Naive thymus-derived CD4-positive, alpha-beta T cell (primary cell): ENCODE measurements around the gene LEFTY1. TPM values are rescaled to one million over a fixed set of nuclear protein-coding genes. Genes with fewer than 3 reads are reported as not detected.

Experiments used
- ATAC-seq: fragments of 150-1000 bp; cut with Tn5 transposase; 2 replicates; pipeline ENCODE4 v1.10.0; 2021; ENCODE audit warnings: mild to moderate bottlenecking, moderate library complexity
- CTCF ChIA-PET: fragments of 350-600 bp; sonication (Branson Sonifier 250); formaldehyde crosslinking; loops from one replicate; lab custom pipeline; 2021; ENCODE audit warnings: antibody characterized with exemption; lab: Charles Lee
- POLR2A ChIA-PET: fragments of 350-600 bp; sonication (Branson Sonifier 250); formaldehyde crosslinking; loops from one replicate; lab custom pipeline; 2021; ENCODE audit warnings: antibody characterized with exemption, inconsistent platforms; lab: Charles Lee
- DNase-seq, 9 donors: peaks; one replicate each; pipeline versions ENCODE4 v3.0.0 to v3.0.0-alpha.2; 2020 to 2022; ENCODE audit warnings: mixed read lengths in 1 of 9
- H3K27ac ChIP-seq: one replicate; pipeline ENCODE4 v1.7.0; 2013; ENCODE audit warnings: mild to moderate bottlenecking, low read depth, low read length, moderate library complexity
- H3K27me3 ChIP-seq, 2 donors: one replicate each; pipeline ENCODE4 v1.7.0; 2013; ENCODE audit warnings: low read length in 2 of 2, mild to moderate bottlenecking in 2 of 2, moderate library complexity in 2 of 2; ENCODE audit not compliant: control insufficient read depth in 2 of 2, insufficient read depth in 2 of 2
- H3K36me3 ChIP-seq, 3 experiments: 1 replicate in 2 of 3; 2 replicates in 1 of 3; pipeline ENCODE4 v1.7.0; 2013; ENCODE audit warnings: low read length in 3 of 3, mild to moderate bottlenecking in 3 of 3, moderate library complexity in 1 of 3; ENCODE audit not compliant: insufficient read depth in 3 of 3, control insufficient read depth in 2 of 3
- H3K4me1 ChIP-seq, 2 donors: one replicate each; pipeline ENCODE4 v1.7.0; 2013; ENCODE audit warnings: low read length in 2 of 2, mild to moderate bottlenecking in 2 of 2, moderate library complexity in 1 of 2; ENCODE audit not compliant: control insufficient read depth in 2 of 2, insufficient read depth in 2 of 2
- H3K4me3 ChIP-seq: 2 replicates; pipeline ENCODE4 v1.7.0; 2013; ENCODE audit warnings: mild to moderate bottlenecking, low read length
- H3K9me3 ChIP-seq, 3 experiments: 1 replicate in 2 of 3; 2 replicates in 1 of 3; pipeline ENCODE4 v1.7.0; 2013; ENCODE audit warnings: low read length in 3 of 3; ENCODE audit not compliant: control insufficient read depth in 2 of 3
- H3K27ac Mint-ChIP-seq, 9 donors: one replicate each; pipeline ENCODE4 v1.8.0; 2020 to 2022; ENCODE audit warnings: mixed read lengths in 9 of 9, mild to moderate bottlenecking in 8 of 9, moderate library complexity in 5 of 9, inconsistent platforms in 2 of 9
- H3K27me3 Mint-ChIP-seq, 5 donors: one replicate each; pipeline ENCODE4 v1.8.0; 2021 to 2022; ENCODE audit warnings: mixed read lengths in 5 of 5, mild to moderate bottlenecking in 1 of 5
- H3K36me3 Mint-ChIP-seq, 5 donors: one replicate each; pipeline ENCODE4 v1.8.0; 2020 to 2022; ENCODE audit warnings: mixed read lengths in 5 of 5, mild to moderate bottlenecking in 3 of 5, inconsistent platforms in 1 of 5
- H3K4me1 Mint-ChIP-seq, 7 donors: one replicate each; pipeline ENCODE4 v1.8.0; 2020 to 2022; ENCODE audit warnings: mixed read lengths in 7 of 7, mild to moderate bottlenecking in 3 of 7, inconsistent platforms in 1 of 7
- H3K4me3 Mint-ChIP-seq, 10 donors: one replicate each; pipeline ENCODE4 v1.8.0; 2020 to 2022; ENCODE audit warnings: mild to moderate bottlenecking in 10 of 10, mixed read lengths in 10 of 10, moderate library complexity in 6 of 10, inconsistent platforms in 2 of 10
- H3K9me3 Mint-ChIP-seq, 11 donors: one replicate each; pipeline ENCODE4 v1.8.0; 2020 to 2022; ENCODE audit warnings: mixed read lengths in 11 of 11, mild to moderate bottlenecking in 4 of 11, inconsistent platforms in 1 of 11, moderate library complexity in 1 of 11
- intact Hi-C, 2 donors: fragments of 100-400 bp; cut with micrococcal nuclease; formaldehyde crosslinking; loops; one replicate each; pipeline ENCODE4 v1.15.1; 2023
- polyA plus RNA-seq, 2 donors: library from polyadenylated mRNA; unstranded; fragments of 300-500 nt; fragmentation: Illumina TruSeq; gene quantifications; one replicate each; pipeline ENCODE4 v1.2.3, GENCODE V29; 2021
- total RNA-seq, 6 experiments: library from RNA in 5 of 6; stranded (reverse) in 5 of 6; gene quantifications; 1 replicate in 5 of 6; 2 replicates in 1 of 6; pipeline ENCODE4 v1.2.3 and lab custom pipeline; 2021 to 2026

Gene LEFTY1
- total and polyA plus RNA-seq, 7 experiments from 2014 or later, result 0.84 to 0.85 TPM; not detected in 5

DNA sequence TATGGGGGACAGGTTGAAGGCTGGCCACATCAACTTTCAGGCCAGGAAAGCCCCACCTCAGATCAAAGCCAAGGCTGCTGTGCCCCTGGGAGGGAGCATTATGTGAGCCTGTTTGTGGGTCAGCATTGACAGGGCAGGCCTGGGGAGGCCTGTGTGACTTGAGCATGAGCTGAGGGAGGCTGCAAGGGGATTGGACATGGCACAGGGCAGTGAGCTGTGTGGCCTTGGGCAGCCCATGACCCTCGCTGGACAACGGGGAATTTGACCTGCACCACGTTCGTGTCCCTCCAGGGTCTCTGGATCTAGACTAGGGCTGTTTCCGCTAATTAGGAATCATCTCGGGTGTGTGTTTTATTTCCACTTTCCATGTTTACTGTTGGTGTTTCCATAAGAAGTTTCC is 17.5 kb upstream of the LEFTY1 start:
- no peaks in the 10 kb centered on the region for H3K36me3 ChIP-seq
- peaks cover 9 to 27% of the 10 kb centered on the region in 2 donors for H3K4me1 ChIP-seq
- Mint-ChIP-seq H3K4me3 (no peak overlapping the region), H3K27ac (peak overlapping the region in 4 of 9 donors; percentile 33 to 66 (median 54)), H3K9me3 (peaks cover 0 to 6% (median 0%) of the 10 kb centered on the region in 11 donors), H3K27me3 (peaks cover 0 to 23% (median 0%) of the 10 kb centered on the region in 5 donors), H3K36me3 (peaks cover 0 to 2% (median 0%) of the 10 kb centered on the region in 5 donors), H3K4me1 (peaks cover 20 to 61% (median 49%) of the 10 kb centered on the region in 7 donors)
- no peaks in the 10 kb centered on the region for H3K27me3 ChIP-seq
- no peak overlapping the region for H3K27ac ChIP-seq
- intact Hi-C loops, result no loop called here
- DNase-seq (no peak), ATAC-seq (no peak)
- no peak overlapping the region for H3K4me3 ChIP-seq
- POLR2A ChIA-PET, result interaction anchor here (0.7 to 13.8 kb wide), 7 partner anchors 9 to 439 kb away, joined by 3 to 152 read pairs (median 3); partner anchors contain the start of genes SRP9 and TMEM63A
- CTCF ChIA-PET, result no interaction called here
- H3K9me3 ChIP-seq, result no peaks in the 10 kb centered on the region

DNA sequence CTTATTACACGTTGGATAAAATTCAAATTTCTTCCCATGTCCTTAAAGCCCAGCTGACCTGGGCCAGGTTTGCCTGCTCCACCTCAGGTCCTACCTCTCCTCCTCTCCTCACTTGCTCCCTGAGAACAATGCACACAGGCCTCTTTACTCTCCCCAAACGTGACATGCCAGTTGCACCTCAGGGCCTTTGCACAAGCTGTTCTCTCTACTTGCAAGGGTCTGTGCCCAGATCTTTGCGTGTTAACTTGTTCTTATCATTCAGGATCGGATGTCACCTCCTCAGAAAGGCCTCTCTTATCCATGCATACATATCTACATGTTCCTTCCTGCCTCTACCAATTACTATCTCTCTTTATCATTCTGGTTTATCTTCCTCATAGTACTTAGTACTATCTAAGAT is 14.7 kb upstream of the LEFTY1 start:
- Mint-ChIP-seq H3K4me3 (no peak overlapping the region), H3K27ac (peak overlapping the region in 7 of 9 donors; percentile 15 to 88 (median 47)), H3K9me3 (peaks cover 0 to 6% (median 0%) of the 10 kb centered on the region in 11 donors), H3K27me3 (peaks cover 0 to 38% (median 0%) of the 10 kb centered on the region in 5 donors), H3K36me3 (peaks cover 0 to 5% (median 0%) of the 10 kb centered on the region in 5 donors), H3K4me1 (peaks cover 20 to 55% (median 45%) of the 10 kb centered on the region in 7 donors)
- POLR2A ChIA-PET, result interaction anchor here (0.6 to 13.8 kb wide), 6 partner anchors 14 to 70 kb away, joined by 3 to 152 read pairs (median 4); partner anchors contain the start of genes PYCR2 and TMEM63A
- H3K36me3 ChIP-seq, result no peaks in the 10 kb centered on the region
- intact Hi-C loops, result no loop called here
- H3K4me1 ChIP-seq, result peaks cover 5 to 15% of the 10 kb centered on the region in 2 donors
- no peaks in the 10 kb centered on the region for H3K27me3 ChIP-seq
- CTCF ChIA-PET, result interaction anchor here (0.8 to 1.7 kb wide), 2 partner anchors 23 to 26 kb away, joined by 4 to 6 read pairs; no protein-coding TSS in a partner anchor
- ATAC-seq, result no peak
- DNase-seq, result no peak
- no peak overlapping the region for H3K27ac ChIP-seq
- no peak overlapping the region for H3K4me3 ChIP-seq
- H3K9me3 ChIP-seq, result no peaks in the 10 kb centered on the region

DNA sequence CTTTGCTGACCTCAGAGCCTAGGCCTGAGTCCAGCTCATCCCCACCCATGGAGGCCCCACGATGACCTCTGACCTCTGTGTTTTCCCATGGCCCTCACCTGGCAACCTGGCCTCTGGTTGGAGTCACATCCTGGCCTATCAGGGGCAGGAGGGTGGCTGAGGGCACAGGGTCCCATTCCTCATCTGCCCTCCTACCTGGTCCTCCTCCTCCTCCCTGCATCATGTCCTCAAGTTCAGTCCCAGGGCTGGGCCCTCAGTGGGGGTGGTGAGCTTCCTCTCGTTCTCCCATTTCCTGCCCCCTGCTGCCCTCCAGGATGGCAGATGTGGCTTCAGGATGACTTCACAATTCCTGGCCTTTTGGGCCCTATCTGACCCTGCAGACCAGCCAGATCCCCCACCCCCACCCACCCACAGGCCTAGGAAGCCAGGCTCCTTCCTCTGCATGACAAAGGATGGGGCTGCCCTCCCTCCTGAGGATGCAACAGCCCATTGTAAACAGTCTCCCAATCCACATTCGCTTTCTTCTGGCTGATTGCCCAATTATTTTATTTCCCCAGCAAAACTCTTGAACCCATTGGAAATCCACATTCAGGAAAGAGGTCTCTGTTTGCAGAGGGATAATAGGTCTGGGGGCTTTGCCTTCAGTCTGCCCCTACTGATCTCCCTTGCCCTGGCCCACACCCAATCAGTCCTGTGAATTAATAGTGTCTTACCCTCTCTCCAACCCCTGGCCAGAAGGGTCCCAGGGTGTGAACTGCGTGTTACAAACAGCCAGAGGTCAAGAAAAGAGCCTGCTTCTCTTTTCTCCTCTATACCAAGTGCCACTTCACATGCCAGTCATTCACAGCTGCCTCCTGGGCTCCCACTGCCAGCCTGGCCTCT is 10.3 kb upstream of the LEFTY1 start:
- intact Hi-C loops, result no loop called here

DNA sequence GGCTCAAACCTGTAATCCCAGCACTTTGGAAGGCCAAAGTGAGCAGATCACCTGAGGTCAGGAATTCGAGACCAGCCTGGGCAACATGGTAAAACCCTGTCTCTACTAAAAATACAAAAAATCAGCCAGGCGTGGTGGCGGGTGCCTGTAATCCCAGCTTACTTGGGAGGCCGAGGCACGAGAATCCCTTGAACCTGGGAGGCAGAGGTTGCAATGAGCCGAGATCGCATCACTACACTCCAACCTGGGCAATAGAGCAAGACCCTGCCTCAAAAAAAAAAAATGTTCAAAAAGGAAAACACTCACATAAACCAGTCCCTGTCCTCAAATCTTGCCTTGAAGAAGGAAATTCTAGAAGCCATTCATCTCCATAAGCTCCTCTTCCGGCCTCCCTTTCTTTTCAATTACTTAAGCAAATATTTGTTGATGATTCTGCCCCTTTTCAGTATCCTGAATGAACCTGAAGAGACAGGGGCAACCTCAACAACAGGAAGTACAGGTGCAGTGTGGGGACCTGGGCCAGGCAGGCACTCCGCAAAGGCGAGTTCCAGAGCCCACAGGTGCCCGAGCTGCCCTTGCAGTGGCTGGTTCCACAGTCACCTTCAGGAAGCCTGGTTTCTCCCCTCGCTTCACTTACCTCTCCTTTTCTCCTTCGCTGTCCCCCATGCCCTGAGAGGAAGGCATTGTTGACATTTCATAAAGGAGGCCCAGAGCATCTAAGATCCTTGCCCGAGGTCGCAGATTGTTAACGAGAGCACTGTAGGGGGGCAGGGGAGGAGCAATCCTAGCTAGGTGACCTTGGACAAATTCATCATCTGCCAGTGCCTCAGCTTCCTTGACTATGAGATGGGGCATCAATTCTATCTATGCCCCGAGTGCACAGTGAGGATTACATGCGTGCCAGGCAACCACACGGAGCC is 8.9 kb upstream of the LEFTY1 start:
- peak overlapping the region; percentile 85 for H3K27ac ChIP-seq
- ATAC-seq, result peak; percentile 58
- H3K4me3 ChIP-seq, result no peak overlapping the region
- intact Hi-C loops, result loop anchor here (1.0 kb wide), 10 partner anchors 13 to 470 kb away; partner anchors contain the start of genes PYCR2 (in 2 of the 2), SDE2 (in 2 of the 2), SRP9 (in 2 of the 2) and EPHX1 (in 1 of the 2)
- Mint-ChIP-seq H3K36me3 (peaks cover 0 to 3% (median 0%) of the 10 kb centered on the region in 5 donors), H3K4me1 (peaks cover 36 to 71% (median 60%) of the 10 kb centered on the region in 7 donors), H3K27me3 (peaks cover 0 to 51% (median 0%) of the 10 kb centered on the region in 5 donors), H3K4me3 (peak overlapping the region; percentile 74 to 89 (median 84)), H3K9me3 (no peaks in the 10 kb centered on the region), H3K27ac (peak overlapping the region; percentile 89 to 100 (median 97))
- no peaks in the 10 kb centered on the region for H3K27me3 ChIP-seq
- ChIA-PET CTCF (interaction anchor here (0.6 to 5.9 kb wide), 11 partner anchors 10 to 1593 kb away, joined by 3 to 48 read pairs (median 4); partner anchors contain the start of gene TMEM63A), POLR2A (interaction anchor here (0.5 to 12.8 kb wide), 28 partner anchors 9 to 501 kb away, joined by 3 to 396 read pairs (median 7); partner anchors contain the start of genes H3-3A, LEFTY1, PYCR2 and SDE2)
- peaks cover 35 to 45% of the 10 kb centered on the region in 2 donors for H3K4me1 ChIP-seq
- DNase-seq, result peak in 7 of 9 donors; percentile 56 to 81 (median 74)
- H3K36me3 ChIP-seq, result no peaks in the 10 kb centered on the region
- no peaks in the 10 kb centered on the region for H3K9me3 ChIP-seq

More for the DNA sequence above, 10.3 kb upstream of the LEFTY1 start:
- Mint-ChIP-seq H3K27me3 (peaks cover 0 to 50% (median 0%) of the 10 kb centered on the region in 5 donors), H3K27ac (peak overlapping the region; percentile 64 to 100 (median 97)), H3K36me3 (peaks cover 0 to 5% (median 0%) of the 10 kb centered on the region in 5 donors), H3K4me1 (peaks cover 40 to 71% (median 59%) of the 10 kb centered on the region in 7 donors), H3K4me3 (peak overlapping the region in 4 of 10 donors; percentile 2 to 86 (median 24)), H3K9me3 (peaks cover 0 to 6% (median 0%) of the 10 kb centered on the region in 11 donors)
- no peaks in the 10 kb centered on the region for H3K27me3 ChIP-seq
- H3K4me1 ChIP-seq, result peaks cover 35 to 44% of the 10 kb centered on the region in 2 donors
- POLR2A ChIA-PET, result interaction anchor here (0.9 to 12.8 kb wide), 9 partner anchors 7 to 432 kb away, joined by 4 to 396 read pairs (median 24); partner anchors contain the start of genes H3-3A, LEFTY1, PYCR2 and SRP9
- DNase-seq (no peak), ATAC-seq (no peak)
- no peaks in the 10 kb centered on the region for H3K9me3 ChIP-seq
- CTCF ChIA-PET, result interaction anchor here (1.3 to 5.9 kb wide), 3 partner anchors 9 to 18 kb away, joined by 3 to 48 read pairs (median 6); partner anchors contain the start of gene TMEM63A
- peak overlapping the region; percentile 1 for H3K4me3 ChIP-seq
- peak overlapping the region; percentile 85 for H3K27ac ChIP-seq
- no peaks in the 10 kb centered on the region for H3K36me3 ChIP-seq

DNA sequence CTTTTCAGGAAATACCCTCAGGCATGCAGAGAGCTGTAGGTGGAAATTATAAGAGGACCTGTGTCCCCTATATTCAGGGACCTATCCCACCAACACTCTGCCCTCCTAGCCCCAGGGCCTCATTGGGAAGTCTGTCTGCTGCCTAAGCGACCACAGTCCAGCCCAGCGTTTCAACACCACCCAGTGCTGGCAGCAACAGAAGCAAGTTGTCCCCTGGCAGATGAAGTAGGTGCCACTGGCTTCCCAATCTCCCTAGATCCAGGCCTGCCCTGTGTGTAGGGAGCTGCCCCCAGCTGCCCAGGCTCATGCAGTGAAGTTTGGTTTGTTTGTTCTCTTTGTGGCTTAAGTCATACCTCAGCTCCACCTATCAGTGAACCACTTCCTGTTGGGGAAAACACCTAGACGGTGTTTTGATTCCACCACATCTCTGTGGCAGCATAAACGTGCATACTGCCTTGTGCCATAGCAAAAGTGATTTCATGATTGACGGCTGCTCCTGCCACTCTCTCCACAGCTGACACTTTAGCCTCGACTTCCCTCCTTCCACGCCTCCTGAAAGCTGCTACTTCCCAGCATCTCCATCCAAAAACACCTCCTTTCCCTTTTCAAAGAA is 8.1 kb upstream of the LEFTY1 start:
- POLR2A ChIA-PET, result interaction anchor here (0.5 to 12.8 kb wide), 22 partner anchors 8 to 500 kb away, joined by 3 to 396 read pairs (median 9); partner anchors contain the start of genes H3-3A, LEFTY1, PYCR2 and SDE2
- Mint-ChIP-seq H3K27ac (peak overlapping the region; percentile 89 to 100 (median 97)), H3K4me3 (peak overlapping the region; percentile 74 to 89 (median 84)), H3K27me3 (peaks cover 0 to 47% (median 0%) of the 10 kb centered on the region in 5 donors), H3K9me3 (no peaks in the 10 kb centered on the region), H3K4me1 (peaks cover 36 to 67% (median 54%) of the 10 kb centered on the region in 7 donors), H3K36me3 (peaks cover 0 to 3% (median 0%) of the 10 kb centered on the region in 5 donors)
- Histone ChIP-seq H3K27ac (peak overlapping the region; percentile 85), H3K27me3 (no peaks in the 10 kb centered on the region), H3K4me3 (peak overlapping the region; percentile 50), H3K36me3 (no peaks in the 10 kb centered on the region), H3K9me3 (no peaks in the 10 kb centered on the region), H3K4me1 (peaks cover 35 to 45% of the 10 kb centered on the region in 2 donors)
- CTCF ChIA-PET, result interaction anchor here (0.6 to 5.9 kb wide), 9 partner anchors 12 to 1593 kb away, joined by 3 to 48 read pairs (median 3); partner anchors contain the start of gene TMEM63A
- peak; percentile 97 for ATAC-seq
- DNase-seq, result peak in 8 of 9 donors; percentile 70 to 92 (median 88)
- intact Hi-C loops, result loop anchor here (1.0 kb wide), 10 partner anchors 14 to 469 kb away; partner anchors contain the start of genes PYCR2 (in 2 of the 2), SDE2 (in 2 of the 2), SRP9 (in 2 of the 2) and EPHX1 (in 1 of the 2)
